IMR-90 (cell line): ENCODE data around the gene MGAT5. TPM values are rescaled to one million over a fixed set of nuclear protein-coding genes. Genes with fewer than 3 reads are reported as not detected.

Source experiments
- ATAC-seq: fragments of 200-7000 bp; cut with Tn5 transposase; 2 replicates; pipeline ENCODE4 v1.9.1; 2020; ENCODE audit warnings: low read depth, mild to moderate bottlenecking, moderate library complexity
- BruUV-seq: library from RNA; stranded (reverse); fragments of 400-500 nt; replicated peaks from 2 replicates; lab custom pipeline; 2021; lab: Mats Ljungman, UMichigan
- CTCF ChIA-PET: fragments of 300-600 bp; formaldehyde crosslinking; extraction: SDS; loops from one replicate; lab custom pipeline; 2021; ENCODE audit warnings: antibody characterized with exemption; lab: Yijun Ruan, JAX
- POLR2A ChIA-PET: fragments of 300-600 bp; sonication (Branson Sonifier 250); formaldehyde crosslinking; loops from one replicate; lab custom pipeline; 2022; ENCODE audit warnings: antibody characterized with exemption; ENCODE audit not compliant: unreplicated experiment; lab: Charles Lee
- DNase-seq: peaks from one replicate; pipeline ENCODE4 v3.0.0; 2013
- H2AFZ ChIP-seq: replicated peaks from 2 replicates; pipeline ENCODE3; 2013; ENCODE audit warnings: low read length, mild to moderate bottlenecking; ENCODE audit not compliant: poor library complexity
- H2AK5ac ChIP-seq: 2 replicates; pipeline ENCODE4 v1.6.1; 2013; ENCODE audit warnings: low read depth, low read length, inconsistent platforms
- H2AK9ac ChIP-seq: replicated peaks from 2 replicates; pipeline ENCODE3; 2013; ENCODE audit warnings: mild to moderate bottlenecking, low read depth, low read length, moderate library complexity; ENCODE audit not compliant: poor library complexity
- H2BK120ac ChIP-seq: 2 replicates; pipeline ENCODE4 v1.6.1; 2013; ENCODE audit warnings: low read depth, low read length, inconsistent platforms
- H2BK15ac ChIP-seq: 3 replicates; pipeline ENCODE4 v1.6.1; 2013; ENCODE audit warnings: low read depth, low read length, inconsistent platforms
- H2BK20ac ChIP-seq: 2 replicates; pipeline ENCODE4 v1.6.1; 2013; ENCODE audit warnings: low read depth, mild to moderate bottlenecking, inconsistent platforms, low read length, moderate library complexity
- H2BK5ac ChIP-seq: 2 replicates; pipeline ENCODE4 v1.6.1; 2013; ENCODE audit warnings: mild to moderate bottlenecking, low read depth, low read length, inconsistent platforms; ENCODE audit not compliant: poor library complexity, severe bottlenecking
- H3K14ac ChIP-seq: replicated peaks from 2 replicates; pipeline ENCODE4 v1.6.1; 2013; ENCODE audit warnings: low read depth, low read length, inconsistent platforms
- H3K18ac ChIP-seq: 2 replicates; pipeline ENCODE4 v1.6.1; 2013; ENCODE audit warnings: low read depth, low read length, control low read depth
- H3K23ac ChIP-seq: 2 replicates; pipeline ENCODE4 v1.6.1; 2013; ENCODE audit warnings: low read depth, low read length, inconsistent platforms
- H3K27ac ChIP-seq: 2 replicates; pipeline ENCODE4 v1.5.1; 2013; ENCODE audit warnings: mild to moderate bottlenecking, control low read depth, low read length; ENCODE audit not compliant: insufficient read depth
- H3K27me3 ChIP-seq: 2 replicates; pipeline ENCODE4 v1.6.1; 2013; ENCODE audit warnings: low read length; ENCODE audit not compliant: control insufficient read depth, insufficient read depth
- H3K36me3 ChIP-seq: 2 replicates; pipeline ENCODE4 v1.6.1; 2013; ENCODE audit warnings: low read length, mixed read lengths; ENCODE audit not compliant: control insufficient read depth, insufficient read depth
- H3K4ac ChIP-seq: 2 replicates; pipeline ENCODE4 v1.6.1; 2013; ENCODE audit warnings: low read depth, low read length, inconsistent platforms
- H3K4me1 ChIP-seq: 2 replicates; pipeline ENCODE4 v1.6.1; 2013; ENCODE audit warnings: low read length, mixed read lengths; ENCODE audit not compliant: control insufficient read depth, insufficient read depth
- H3K4me2 ChIP-seq: 2 replicates; pipeline ENCODE4 v1.6.1; 2013; ENCODE audit warnings: low read depth, mild to moderate bottlenecking, control low read depth, low read length, moderate library complexity
- H3K4me3 ChIP-seq: 2 replicates; pipeline ENCODE4 v1.5.1; 2013; ENCODE audit warnings: low read depth, mild to moderate bottlenecking, control low read depth, low read length, moderate library complexity; ENCODE audit not compliant: insufficient read depth
- H3K56ac ChIP-seq: 2 replicates; pipeline ENCODE4 v1.6.1; 2013; ENCODE audit warnings: low read length, inconsistent platforms; ENCODE audit not compliant: insufficient read depth; ENCODE audit errors: extremely low read depth
- H3K79me1 ChIP-seq, 2 experiments: 2 replicates each; pipeline ENCODE4 v1.6.1; 2013; ENCODE audit warnings: low read length in 2 of 2, inconsistent platforms in 1 of 2, low read depth in 1 of 2
- H3K9ac ChIP-seq: 2 replicates; pipeline ENCODE4 v1.6.1; 2013; ENCODE audit warnings: low read depth, low read length, control low read depth
- H3K9me1 ChIP-seq: 2 replicates; pipeline ENCODE4 v1.6.1; 2013; ENCODE audit warnings: low read length, inconsistent platforms; ENCODE audit not compliant: insufficient read depth
- H3K9me3 ChIP-seq: 2 replicates; pipeline ENCODE4 v1.6.1; 2013; ENCODE audit warnings: low read length; ENCODE audit not compliant: control insufficient read depth, insufficient read depth
- H4K20me1 ChIP-seq: 2 replicates; pipeline ENCODE4 v1.6.1; 2013; ENCODE audit warnings: low read length, inconsistent platforms; ENCODE audit not compliant: insufficient read depth
- H4K5ac ChIP-seq: 2 replicates; pipeline ENCODE4 v1.6.1; 2013; ENCODE audit warnings: mild to moderate bottlenecking, low read depth, low read length, control low read depth
- H4K8ac ChIP-seq, 2 experiments: 2 replicates each; pipeline ENCODE4 v1.6.1; 2013; ENCODE audit warnings: low read depth in 2 of 2, low read length in 2 of 2, control low read depth in 1 of 2, inconsistent platforms in 1 of 2
- H4K91ac ChIP-seq: 2 replicates; pipeline ENCODE4 v1.6.1; 2013; ENCODE audit warnings: low read depth, low read length, inconsistent platforms; ENCODE audit not compliant: insufficient read depth
- BHLHE40 ChIP-seq: fragments of 150-350 bp; IDR thresholded peaks from 2 replicates; pipeline ENCODE4 v1.6.1; 2016; ENCODE audit warnings: mild to moderate bottlenecking, low read depth, low read length
- CEBPB ChIP-seq: IDR thresholded peaks from 2 replicates; pipeline ENCODE4 v1.6.1; 2012; ENCODE audit warnings: low read depth, low read length, improper control_type of control experiment
- CHD1 ChIP-seq: IDR thresholded peaks from 2 replicates; pipeline ENCODE4 v1.6.1; 2012; ENCODE audit warnings: low read depth, low read length, improper control_type of control experiment
- FOS ChIP-seq: fragments of 150-350 bp; IDR thresholded peaks from 2 replicates; pipeline ENCODE4 v1.6.1; 2016; ENCODE audit warnings: low read depth, low read length
- MAFK ChIP-seq: IDR thresholded peaks from 2 replicates; pipeline ENCODE4 v1.6.1; 2012; ENCODE audit warnings: low read depth, low read length, improper control_type of control experiment
- MAZ ChIP-seq: IDR thresholded peaks from 2 replicates; pipeline ENCODE4 v1.6.1; 2012; ENCODE audit warnings: low read depth, mild to moderate bottlenecking, low read length, improper control_type of control experiment, moderate library complexity, borderline replicate concordance
- MXI1 ChIP-seq: IDR thresholded peaks from 2 replicates; pipeline ENCODE4 v1.6.1; 2012; ENCODE audit warnings: low read depth, mild to moderate bottlenecking, low read length, moderate library complexity, borderline replicate concordance
- NFE2L2 ChIP-seq: fragments of 150-350 bp; IDR thresholded peaks from 2 replicates; pipeline ENCODE4 v1.6.1; 2016; ENCODE audit warnings: low read depth, mild to moderate bottlenecking, low read length
- POLR2A ChIP-seq: IDR thresholded peaks from 2 replicates; pipeline ENCODE4 v1.6.1; 2012; ENCODE audit warnings: mild to moderate bottlenecking, low read depth, low read length
- RAD21 ChIP-seq: IDR thresholded peaks from 2 replicates; pipeline ENCODE4 v1.6.1; 2012; ENCODE audit warnings: low read length, improper control_type of control experiment
- RCOR1 ChIP-seq: IDR thresholded peaks from 2 replicates; pipeline ENCODE4 v1.6.1; 2012; ENCODE audit warnings: mild to moderate bottlenecking, low read length, improper control_type of control experiment; ENCODE audit not compliant: insufficient replicate concordance
- RFX5 ChIP-seq: IDR thresholded peaks from 2 replicates; pipeline ENCODE4 v1.8.0; 2012; ENCODE audit warnings: low read depth, mild to moderate bottlenecking, low read length, moderate library complexity
- SMC3 ChIP-seq: fragments of 150-350 bp; IDR thresholded peaks from 2 replicates; pipeline ENCODE4 v1.6.1; 2016; ENCODE audit warnings: low read depth, mild to moderate bottlenecking, antibody characterized with exemption, low read length, moderate library complexity
- WGBS, 2 experiments: methylation state at CpG; one replicate each; pipeline versions ENCODE4 v1.1.5 to v1.1.7; 2013; ENCODE audit warnings: missing lambda C conversion rate in 2 of 2; ENCODE audit not compliant: insufficient read length in 1 of 2; ENCODE audit errors: extremely low coverage in 2 of 2; 5-methylcytosine and 5-hydroxymethylcytosine counted together
- dilution Hi-C: fragments of 300-500 bp; cut with HindIII; formaldehyde crosslinking; loops from one replicate; pipeline ENCODE4 v1.14.3; 2018; ENCODE audit warnings: low sequenced_read_pairs; ENCODE audit not compliant: unreplicated experiment
- in situ Hi-C: fragments of 300-500 bp; cut with MboI; formaldehyde crosslinking; loops from 3 replicates; pipeline ENCODE4 v1.14.3; 2019; ENCODE audit warnings: low sequenced_read_pairs, inconsistent platforms, mixed read lengths
- intact Hi-C: fragments of 100-400 bp; cut with micrococcal nuclease; formaldehyde crosslinking; loops from 2 replicates; pipeline ENCODE4 v1.10.0; 2022
- polyA plus RNA-seq, 3 experiments: library from polyadenylated mRNA; depleted of rRNA; stranded (reverse); fragments of >200 nt; gene quantifications; 2 replicates each; pipeline ENCODE4 v1.2.3, GENCODE V29; 2012; ENCODE audit warnings: low replicate concordance in 1 of 3
- total RNA-seq: library from RNA; depleted of rRNA; stranded (reverse); fragments of >200 nt; gene quantifications from 2 replicates; pipeline ENCODE4 v1.2.3, GENCODE V29; 2012
- TF ChIP-seq, protein P1 (sequence below): fragments of 150-350 bp; IDR thresholded peaks from 2 replicates; pipeline ENCODE4 v1.6.1; 2017; ENCODE audit warnings: mild to moderate bottlenecking, antibody characterized with exemption, low read length, low read depth
- TF ChIP-seq, protein P2 (sequence below): fragments of 150-350 bp; IDR thresholded peaks from 2 replicates; pipeline ENCODE4 v1.6.1; 2016; ENCODE audit warnings: low read depth, mild to moderate bottlenecking, low read length, moderate library complexity, borderline replicate concordance
- TF ChIP-seq, protein P3 (sequence below): conservative IDR thresholded peaks from 2 replicates; pipeline ENCODE4 v1.5.1; 2012; ENCODE audit warnings: mild to moderate bottlenecking, low read depth, low read length, improper control_type of control experiment

Gene MGAT5
- total and polyA plus RNA-seq, 2 of the 4 experiments (the other 2 are of a cell fraction): 22.9 to 59.9 TPM

DNA sequence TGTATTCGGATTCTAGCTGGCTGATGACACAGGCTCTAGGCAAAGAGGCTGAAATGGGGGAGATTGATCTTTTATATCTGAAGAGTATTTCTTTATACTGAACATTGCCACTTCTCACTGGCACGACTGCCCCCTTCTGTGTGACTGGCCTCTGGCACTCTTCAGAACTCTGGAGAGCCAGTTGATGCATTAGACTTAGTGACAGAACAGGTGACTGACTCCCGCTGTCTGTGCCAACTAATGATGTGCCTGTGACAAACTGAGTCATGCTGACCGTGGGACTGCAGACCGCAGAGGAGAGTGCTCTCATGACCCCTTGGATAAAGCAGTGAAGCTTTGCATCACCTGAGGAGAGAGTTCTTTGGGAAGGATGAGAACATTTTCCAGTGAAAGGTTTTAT lies 14.4 kb downstream of the MGAT5 start:
- Histone ChIP-seq H3K4me3 (no peak overlapping the region), H4K20me1 (peaks cover 21% of the 10 kb centered on the region), H4K5ac (no peak overlapping the region), H4K91ac (no peak overlapping the region), H3K36me3 (peaks cover 17% of the 10 kb centered on the region), H2BK15ac (no peak overlapping the region), H3K4ac (no peak overlapping the region), H3K27me3 (no peaks in the 10 kb centered on the region), H3K14ac (no peak overlapping the region; the same call in 1 of the 2 replicates), H3K23ac (0 out of 2 replicates have a peak overlapping the region, but pooled peaks have one; percentile 23), H2AK5ac (no peak overlapping the region), H3K4me2 (no peak overlapping the region), H2BK5ac (no peak overlapping the region), H3K9ac (no peak overlapping the region), H2BK20ac (no peak overlapping the region), H3K9me3 (no peaks in the 10 kb centered on the region), H3K4me1 (peaks cover 3% of the 10 kb centered on the region; the same call in 1 of the 2 replicates), H3K18ac (no peak overlapping the region), H3K79me1 (peaks cover 28 to 62% of the 10 kb centered on the region in 2 experiments), H2AK9ac (no peak overlapping the region), H2BK120ac (no peak overlapping the region), H3K56ac (no peak overlapping the region), H2AFZ (no peak overlapping the region), H3K27ac (no peak overlapping the region), H4K8ac (no peak overlapping the region), H3K9me1 (peaks cover 6% of the 10 kb centered on the region)
- ATAC-seq (no peak), DNase-seq (peak; percentile 48)
- 86% methylated on average over 1 of the region's 5 CpGs; no CpG with 5 or more reads in 1 of the 2 experiments for WGBS, 2 experiments
- intact Hi-C loops (no loop called here), dilution Hi-C loops (no loop called here), in situ Hi-C loops (no loop called here)
- TF ChIP-seq, protein P1, sequence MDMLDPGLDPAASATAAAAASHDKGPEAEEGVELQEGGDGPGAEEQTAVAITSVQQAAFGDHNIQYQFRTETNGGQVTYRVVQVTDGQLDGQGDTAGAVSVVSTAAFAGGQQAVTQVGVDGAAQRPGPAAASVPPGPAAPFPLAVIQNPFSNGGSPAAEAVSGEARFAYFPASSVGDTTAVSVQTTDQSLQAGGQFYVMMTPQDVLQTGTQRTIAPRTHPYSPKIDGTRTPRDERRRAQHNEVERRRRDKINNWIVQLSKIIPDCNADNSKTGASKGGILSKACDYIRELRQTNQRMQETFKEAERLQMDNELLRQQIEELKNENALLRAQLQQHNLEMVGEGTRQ: no peak
- TF ChIP-seq BHLHE40: no peak
- TF ChIP-seq RFX5: no peak
- TF ChIP-seq, protein P2, sequence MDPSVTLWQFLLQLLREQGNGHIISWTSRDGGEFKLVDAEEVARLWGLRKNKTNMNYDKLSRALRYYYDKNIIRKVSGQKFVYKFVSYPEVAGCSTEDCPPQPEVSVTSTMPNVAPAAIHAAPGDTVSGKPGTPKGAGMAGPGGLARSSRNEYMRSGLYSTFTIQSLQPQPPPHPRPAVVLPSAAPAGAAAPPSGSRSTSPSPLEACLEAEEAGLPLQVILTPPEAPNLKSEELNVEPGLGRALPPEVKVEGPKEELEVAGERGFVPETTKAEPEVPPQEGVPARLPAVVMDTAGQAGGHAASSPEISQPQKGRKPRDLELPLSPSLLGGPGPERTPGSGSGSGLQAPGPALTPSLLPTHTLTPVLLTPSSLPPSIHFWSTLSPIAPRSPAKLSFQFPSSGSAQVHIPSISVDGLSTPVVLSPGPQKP: no peak
- TF ChIP-seq, protein P3, sequence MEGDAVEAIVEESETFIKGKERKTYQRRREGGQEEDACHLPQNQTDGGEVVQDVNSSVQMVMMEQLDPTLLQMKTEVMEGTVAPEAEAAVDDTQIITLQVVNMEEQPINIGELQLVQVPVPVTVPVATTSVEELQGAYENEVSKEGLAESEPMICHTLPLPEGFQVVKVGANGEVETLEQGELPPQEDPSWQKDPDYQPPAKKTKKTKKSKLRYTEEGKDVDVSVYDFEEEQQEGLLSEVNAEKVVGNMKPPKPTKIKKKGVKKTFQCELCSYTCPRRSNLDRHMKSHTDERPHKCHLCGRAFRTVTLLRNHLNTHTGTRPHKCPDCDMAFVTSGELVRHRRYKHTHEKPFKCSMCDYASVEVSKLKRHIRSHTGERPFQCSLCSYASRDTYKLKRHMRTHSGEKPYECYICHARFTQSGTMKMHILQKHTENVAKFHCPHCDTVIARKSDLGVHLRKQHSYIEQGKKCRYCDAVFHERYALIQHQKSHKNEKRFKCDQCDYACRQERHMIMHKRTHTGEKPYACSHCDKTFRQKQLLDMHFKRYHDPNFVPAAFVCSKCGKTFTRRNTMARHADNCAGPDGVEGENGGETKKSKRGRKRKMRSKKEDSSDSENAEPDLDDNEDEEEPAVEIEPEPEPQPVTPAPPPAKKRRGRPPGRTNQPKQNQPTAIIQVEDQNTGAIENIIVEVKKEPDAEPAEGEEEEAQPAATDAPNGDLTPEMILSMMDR: no peak
- TF ChIP-seq NFE2L2: no peak
- no peak for TF ChIP-seq RAD21
- no peak for TF ChIP-seq POLR2A
- no peak for TF ChIP-seq FOS
- no peak for TF ChIP-seq CEBPB
- TF ChIP-seq RCOR1: no peak
- TF ChIP-seq MAZ: no peak
- no peak for TF ChIP-seq SMC3
- TF ChIP-seq CHD1: no peak
- TF ChIP-seq MXI1: no peak
- TF ChIP-seq MAFK: no peak
- CTCF ChIA-PET: no interaction called here
- POLR2A ChIA-PET: no interaction called here
- BruUV-seq: no TSS peak
